EH (cell line): ENCODE measurements around the gene BACH2.
A peak's percentile ranks its signal among the peaks of the same experiment; 100 is the strongest.

Experiments used
- DNase-seq: peaks from one replicate; pipeline ENCODE4 v3.0.0-alpha.2; 2015; ENCODE audit warnings: low read depth

Gene BACH2

GRCh38 chr6:90028066-90028778 lies 268.4 kb downstream of the BACH2 start:
- no peak for DNase-seq

GRCh38 chr6:90026216-90026615 lies 270.4 kb downstream of the BACH2 start:
- DNase-seq: no peak

- DNase-seq: peak; percentile 93
These were observed 271.1 kb downstream of the BACH2 start for GRCh38 chr6:90025523-90026061.

DNA sequence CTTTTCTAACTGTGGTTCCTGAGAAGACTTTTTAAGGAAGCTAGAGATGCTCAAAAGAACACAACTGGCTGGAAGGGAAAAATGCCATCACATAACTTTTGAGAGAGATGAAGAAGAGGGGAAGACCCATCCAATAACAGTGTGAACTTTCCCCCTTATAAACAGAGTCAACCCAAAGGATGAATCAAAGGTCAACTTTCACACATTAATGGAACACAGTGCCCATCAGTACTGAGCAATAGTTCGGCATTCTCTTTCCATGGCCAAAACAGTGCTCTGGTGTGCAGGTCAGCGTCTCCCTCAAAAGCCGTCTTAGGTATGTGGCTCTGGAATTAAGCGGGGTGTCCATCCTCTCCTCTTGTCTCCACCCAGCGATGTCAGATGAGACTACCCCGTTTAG lies 272.0 kb downstream of the BACH2 start:
- DNase-seq: no peak

GRCh38 chr6:90021711-90022110 lies 274.9 kb downstream of the BACH2 start:
- DNase-seq: no peak

- no peak for DNase-seq
These were observed 275.9 kb downstream of the BACH2 start for GRCh38 chr6:90020746-90021145.

DNA sequence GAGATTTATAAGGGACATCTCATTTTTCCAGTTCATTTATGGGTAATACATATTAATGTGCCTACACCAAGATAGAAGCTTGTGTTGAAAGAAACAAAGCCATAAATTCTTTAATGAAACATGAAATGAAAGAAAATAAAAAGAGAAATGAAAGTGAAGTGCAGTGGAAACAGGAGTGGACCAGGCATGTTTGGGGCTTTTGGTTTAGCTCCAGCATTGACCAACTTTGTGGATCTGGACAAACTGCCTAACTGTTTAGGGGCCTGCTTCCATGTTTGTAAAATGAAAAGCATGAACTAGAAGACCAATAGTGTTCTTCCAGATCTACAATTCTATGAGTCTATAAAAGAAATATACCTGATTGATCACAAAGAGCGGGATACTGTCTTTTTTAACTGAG lies 277.4 kb downstream of the BACH2 start:
- no peak for DNase-seq

DNA sequence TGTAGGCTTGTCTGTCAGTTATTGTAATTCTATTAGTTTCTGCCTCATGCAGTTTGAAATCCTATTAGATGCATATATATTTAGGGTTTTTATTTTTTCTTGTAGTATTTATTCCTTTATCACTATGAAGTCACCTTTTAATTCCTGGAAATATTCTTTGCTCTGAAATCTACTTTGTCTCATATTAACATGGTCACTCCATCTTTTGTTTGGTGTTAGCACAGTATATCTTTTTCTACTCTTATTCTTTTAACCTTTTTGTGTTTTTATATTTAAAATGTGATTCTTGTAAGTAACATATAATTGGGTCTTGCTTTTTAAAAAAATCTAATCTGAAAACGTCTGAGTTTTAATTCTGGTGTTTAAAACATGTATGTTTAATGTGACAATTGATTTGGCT lies 280.8 kb downstream of the BACH2 start:
- DNase-seq: no peak

DNA sequence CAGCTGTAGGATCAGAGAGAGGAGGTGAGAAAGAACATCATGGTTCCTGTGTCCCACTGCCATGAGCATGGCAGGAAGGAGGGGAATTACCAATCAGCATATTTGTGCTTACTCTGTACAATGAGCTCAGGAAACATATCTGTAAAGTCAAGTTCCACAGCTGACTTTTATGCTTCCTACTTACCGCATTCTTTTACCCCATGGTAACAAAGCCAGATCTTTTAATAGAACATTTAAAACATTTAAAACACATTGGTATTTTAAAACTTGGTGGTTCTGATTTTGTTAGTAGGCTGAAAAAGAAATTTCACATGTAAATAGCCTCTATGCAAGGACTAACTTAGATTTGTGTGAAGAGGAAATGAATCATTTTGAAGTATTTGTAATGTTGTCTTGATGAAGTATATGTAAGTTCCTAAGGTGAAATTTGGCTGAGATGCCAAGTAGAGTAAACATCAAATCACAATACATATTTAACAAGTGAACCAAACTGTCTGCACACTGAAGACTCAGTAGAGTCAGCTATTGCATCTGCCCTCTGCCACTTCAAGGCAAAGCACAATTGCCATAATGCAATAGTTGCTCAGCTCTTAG lies 287.6 kb downstream of the BACH2 start:
- DNase-seq: peak; percentile 69

GRCh38 chr6:90008189-90008907 lies 288.3 kb downstream of the BACH2 start:
- no peak for DNase-seq

DNA sequence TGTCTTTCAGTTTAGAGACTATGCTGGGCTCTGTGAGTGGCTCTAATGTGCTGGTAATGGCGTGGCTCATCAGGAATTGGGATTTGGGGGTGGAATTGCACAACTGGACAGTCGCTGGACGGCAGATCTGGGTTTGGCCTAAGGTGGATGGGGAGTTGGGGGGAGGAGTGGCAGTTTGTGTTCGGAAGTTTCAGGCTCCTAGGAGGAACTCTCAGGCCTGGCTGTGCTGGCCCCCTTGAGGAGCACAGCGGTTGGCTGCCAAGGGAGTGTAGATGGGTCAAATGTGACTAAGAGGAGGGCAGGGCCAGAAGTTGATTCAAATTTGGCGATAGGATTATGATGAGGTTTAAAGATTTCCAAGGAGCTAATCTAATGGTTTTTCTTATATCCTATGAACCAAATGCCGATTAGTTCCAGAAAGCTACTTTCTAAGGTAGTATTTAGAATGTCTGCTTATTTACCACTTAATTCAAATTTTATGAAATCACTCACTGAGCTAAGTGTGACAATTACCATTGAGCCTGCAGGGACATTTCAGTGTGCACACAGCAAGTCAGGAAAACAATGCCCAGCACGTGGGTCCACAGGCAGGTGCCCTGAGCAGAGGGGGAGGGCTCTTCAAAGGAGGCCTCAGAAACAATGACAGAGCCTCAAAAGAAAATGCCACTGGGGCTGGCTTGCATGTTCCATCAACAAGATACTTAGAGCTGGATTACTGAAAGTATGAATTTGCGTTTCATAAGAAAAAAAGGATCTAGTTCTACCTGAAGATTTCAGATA lies 291.4 kb downstream of the BACH2 start:
- no peak for DNase-seq

DNA sequence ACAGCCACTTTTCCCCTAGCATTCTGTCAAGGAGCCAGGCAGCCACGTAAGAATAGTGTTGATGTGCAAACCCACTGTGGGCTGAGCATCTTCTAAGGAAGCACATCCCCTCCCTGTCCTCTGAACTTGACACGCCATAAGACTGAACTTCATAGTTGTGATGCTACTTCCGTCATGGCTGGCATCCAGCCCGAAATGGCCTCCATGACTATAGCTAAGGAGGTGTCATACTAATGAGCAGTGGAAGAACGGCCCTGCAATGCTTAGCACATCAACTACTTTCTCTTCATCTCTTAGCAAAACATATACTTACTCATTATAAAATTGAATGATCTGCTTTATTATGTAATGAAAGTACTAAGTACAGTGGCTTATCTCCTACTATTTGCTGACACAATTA lies 292.1 kb downstream of the BACH2 start:
- no peak for DNase-seq

GRCh38 chr6:90003941-90004340 lies 292.7 kb downstream of the BACH2 start:
- DNase-seq: peak; percentile 66

DNA sequence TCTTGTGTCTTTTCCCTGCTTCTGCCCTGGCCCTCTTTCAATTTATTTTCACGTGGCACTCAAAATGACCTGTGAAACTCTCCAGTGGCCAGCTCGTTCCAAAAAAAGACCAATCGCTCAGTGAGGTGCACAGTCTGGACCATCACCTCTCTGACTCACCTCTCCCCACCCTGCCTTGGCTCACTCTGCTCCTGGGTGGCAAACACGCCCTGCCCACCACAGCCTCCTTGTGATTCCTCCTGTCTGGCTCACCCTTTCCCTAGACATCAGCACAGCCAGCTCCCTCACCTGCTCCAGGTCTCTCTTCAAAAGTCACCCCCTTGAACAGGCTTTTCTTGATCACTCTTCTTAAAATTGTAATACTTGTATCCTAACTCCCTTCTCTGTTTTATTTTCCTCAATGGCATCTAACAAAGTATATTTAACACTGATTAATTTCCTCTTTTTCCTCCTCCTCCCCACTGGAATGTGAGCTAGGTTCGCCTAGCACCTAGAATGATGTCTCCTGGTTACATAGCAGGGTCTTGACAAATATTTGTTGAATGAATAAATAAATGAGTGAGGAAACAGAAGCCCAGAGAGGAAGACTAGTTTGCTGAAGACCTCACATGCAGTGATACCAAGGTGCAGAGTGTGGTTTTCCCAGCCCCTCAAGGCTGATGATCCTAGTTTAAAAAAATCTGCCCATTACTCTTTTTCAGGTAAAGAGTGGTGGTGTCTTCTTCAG lies 293.4 kb downstream of the BACH2 start:
- DNase-seq: peak; percentile 16

DNA sequence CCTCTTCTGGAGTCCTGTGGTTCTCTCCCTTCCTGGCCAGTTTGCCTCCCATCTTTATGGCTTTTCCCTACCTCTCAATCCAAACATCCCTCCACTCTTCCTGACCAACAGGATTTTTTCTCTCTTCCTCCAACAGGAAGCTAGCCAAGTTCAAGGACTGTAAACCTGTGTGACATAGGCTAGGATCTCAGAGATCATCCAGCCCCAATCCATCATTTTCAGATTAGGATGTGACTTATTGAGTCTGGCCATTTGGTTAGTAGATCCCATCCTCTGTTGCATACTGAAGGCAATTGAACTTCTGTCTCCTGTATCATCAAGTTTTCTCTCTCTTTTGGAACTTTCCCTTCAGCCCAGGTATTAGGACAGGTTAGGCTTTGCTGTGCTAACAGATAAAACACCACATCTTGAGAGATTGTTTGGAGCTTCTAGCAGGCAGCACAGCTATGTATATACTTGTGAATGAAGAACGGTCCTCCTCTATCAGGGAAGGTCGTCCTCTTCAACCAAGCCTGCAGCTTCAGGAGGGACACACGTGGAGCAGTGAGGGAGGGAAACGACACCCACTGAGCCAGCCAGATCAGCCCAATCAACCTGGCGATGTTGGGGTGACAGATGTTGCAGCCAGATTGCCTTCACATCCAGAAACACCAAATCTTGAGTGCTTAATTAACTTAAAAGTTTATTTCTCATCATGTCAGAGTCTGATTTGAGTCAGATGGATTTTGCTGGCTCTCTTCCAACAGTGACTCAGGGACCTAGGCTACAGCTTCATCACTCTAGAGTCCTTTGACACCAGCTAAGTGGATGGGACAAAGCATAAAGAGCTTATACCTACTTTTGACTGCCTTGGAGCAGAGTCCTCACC lies 295.5 kb downstream of the BACH2 start:
- DNase-seq: peak; percentile 61

DNA sequence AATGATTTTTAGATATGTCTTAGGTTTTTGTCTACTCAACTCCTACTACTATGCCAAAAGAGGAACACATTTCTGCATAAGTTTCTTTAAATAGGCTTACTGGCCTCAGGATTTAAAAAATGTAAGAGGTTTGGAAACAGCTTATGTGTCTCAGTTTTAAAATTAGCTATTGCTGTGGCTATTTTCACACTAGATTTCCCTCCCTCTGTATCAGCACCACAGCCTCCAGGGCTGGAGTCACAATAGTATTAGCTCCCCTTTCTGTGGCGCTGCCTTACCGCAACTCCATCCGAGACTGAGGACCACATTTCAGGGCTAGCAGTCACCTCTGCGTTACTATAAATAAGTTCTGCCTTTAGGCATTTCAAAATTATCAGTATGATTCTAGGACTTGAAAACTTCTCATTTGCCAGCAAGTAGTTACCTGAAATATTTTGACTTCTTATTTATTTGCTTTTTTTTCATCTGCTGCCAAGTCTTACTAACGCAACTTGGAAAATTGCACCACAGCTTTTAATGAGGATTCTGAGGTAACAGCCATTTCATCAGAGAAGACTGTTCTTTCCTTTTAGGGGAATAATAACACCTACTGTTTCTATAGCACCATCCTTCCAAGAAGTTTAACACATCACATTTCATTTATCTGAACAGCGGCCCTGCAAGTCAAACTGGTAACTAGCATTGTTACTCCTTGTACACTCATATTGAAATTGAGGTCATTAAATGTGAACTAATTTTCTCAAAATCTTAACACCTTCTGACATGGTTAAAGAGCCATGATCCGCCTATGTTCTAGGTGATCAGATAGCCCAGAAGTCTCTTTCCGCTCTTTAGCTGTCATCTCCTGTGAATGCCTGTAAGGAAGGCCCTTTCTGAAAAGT lies 296.5 kb downstream of the BACH2 start:
- no peak for DNase-seq

DNA sequence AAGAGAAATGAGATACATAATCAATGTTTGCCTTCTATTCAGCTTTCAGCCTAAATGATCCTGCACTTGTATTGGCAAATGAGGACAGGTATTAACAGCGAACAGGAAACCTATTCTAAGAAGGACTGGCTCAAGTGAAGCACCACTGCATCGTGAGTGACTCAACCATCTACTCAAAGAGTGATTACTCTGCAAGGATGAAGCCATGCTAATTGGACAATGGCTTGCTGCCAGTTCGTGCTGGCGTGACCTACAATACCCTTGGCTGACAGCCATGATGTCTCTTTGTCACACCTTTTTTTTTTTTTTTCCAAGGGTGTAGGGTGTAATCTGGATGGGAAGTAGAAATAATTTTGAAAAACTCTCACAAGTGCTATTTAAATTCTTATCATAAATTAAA lies 297.5 kb downstream of the BACH2 start:
- DNase-seq: peak; percentile 49

DNA sequence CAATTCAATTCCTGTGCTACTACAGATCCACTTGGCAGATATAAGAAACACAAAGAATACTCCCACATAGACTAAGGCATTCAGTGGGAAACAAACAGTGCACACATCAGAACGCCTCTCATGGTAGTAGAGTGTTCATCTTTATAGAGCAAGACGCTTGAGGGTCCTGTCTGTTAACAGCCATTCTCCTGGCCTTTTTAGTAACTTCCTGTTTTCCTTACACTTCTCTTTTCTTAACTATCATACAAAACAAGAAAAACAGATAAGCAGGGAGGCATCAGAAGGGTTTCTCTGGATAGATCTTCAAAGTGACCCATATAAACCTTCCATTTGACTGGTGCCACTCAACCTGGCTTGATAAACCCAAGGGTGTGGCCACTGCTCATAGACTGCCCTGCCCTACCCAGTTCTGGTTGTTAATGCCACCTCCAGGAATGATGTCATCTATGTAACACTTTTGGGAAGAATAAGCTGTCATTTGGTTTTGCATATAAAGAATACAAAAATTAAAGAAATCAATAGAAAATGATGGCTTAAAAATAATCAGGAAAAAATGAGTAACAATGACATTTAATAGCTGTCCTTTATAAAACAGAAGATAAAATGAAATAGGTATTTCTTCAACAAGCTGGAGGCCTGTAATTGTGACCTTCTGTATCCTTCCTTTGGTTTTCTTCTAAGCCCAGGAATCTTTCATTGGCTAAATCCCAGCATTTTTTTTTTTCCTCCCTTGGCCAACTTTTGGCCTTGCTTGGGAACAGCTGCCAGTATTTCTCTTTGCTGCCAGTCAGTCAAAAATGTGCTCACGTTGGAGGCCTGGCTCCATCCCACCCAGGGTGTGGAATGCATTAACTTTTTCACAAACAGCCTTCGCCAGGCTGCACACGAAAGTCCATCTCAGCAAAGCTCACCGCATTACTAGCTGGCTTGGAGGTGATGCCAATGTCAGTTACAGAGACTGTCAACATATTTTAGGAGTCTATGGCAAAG lies 298.9 kb downstream of the BACH2 start:
- peak; percentile 48 for DNase-seq
